HG02571 (cell line): Measurements from ENCODE around the gene MRPL48.
"Not testable (repeated sequence)": the region's sequence is repeated elsewhere in the genome, so short reads cannot be mapped to it uniquely, and the experiment has no call there.

Source experiments
- ATAC-seq: cut with Tn5 transposase; IDR thresholded peaks from one replicate; pipeline ENCODE4 v1.9.1; 2021; ENCODE audit warnings: mild to moderate bottlenecking, moderate library complexity; ENCODE audit not compliant: unreplicated experiment

MRPL48 gene

GRCh38 chr11:73779084-73779902 lies 8.4 kb upstream of the MRPL48 start:
- ATAC-seq, result peak; percentile 98

- ATAC-seq, result no peak
Observed at GRCh38 chr11:73781303-73781702, 6.4 kb upstream of the MRPL48 start.

- ATAC-seq, result no peak
Observed at GRCh38 chr11:73783483-73784020, 4.1 kb upstream of the MRPL48 start.

GRCh38 chr11:73784080-73784634 lies 3.5 kb upstream of the MRPL48 start:
- no peak for ATAC-seq

GRCh38 chr11:73784734-73785133 lies 2.9 kb upstream of the MRPL48 start:
- ATAC-seq, result no peak

GRCh38 chr11:73785467-73785866 lies 2.2 kb upstream of the MRPL48 start:
- ATAC-seq, result not testable (repeated sequence)

GRCh38 chr11:73787051-73787642 lies 527 bp upstream of the MRPL48 start:
- no peak for ATAC-seq

- no peak for ATAC-seq
Observed at GRCh38 chr11:73789279-73789670, 1.6 kb downstream of the MRPL48 start.

GRCh38 chr11:73792584-73792983 lies 4.9 kb downstream of the MRPL48 start:
- ATAC-seq, result no peak

GRCh38 chr11:73795925-73796632 lies 8.4 kb downstream of the MRPL48 start:
- ATAC-seq, result no peak

GRCh38 chr11:73797457-73797856 lies 9.8 kb downstream of the MRPL48 start:
- ATAC-seq, result no peak

- no peak for ATAC-seq
Observed at GRCh38 chr11:73800276-73800806, 12.7 kb downstream of the MRPL48 start.

- ATAC-seq, result no peak
Observed at GRCh38 chr11:73801136-73801535, 13.5 kb downstream of the MRPL48 start.

GRCh38 chr11:73804712-73805111 lies 17.0 kb downstream of the MRPL48 start:
- ATAC-seq, result no peak

GRCh38 chr11:73808052-73808451 lies 20.4 kb downstream of the MRPL48 start:
- ATAC-seq, result no peak

GRCh38 chr11:73810637-73811036 lies 23.0 kb downstream of the MRPL48 start:
- no peak for ATAC-seq

- ATAC-seq, result no peak
Observed at GRCh38 chr11:73812234-73812633, 24.6 kb downstream of the MRPL48 start.

GRCh38 chr11:73814812-73815211 lies 27.1 kb downstream of the MRPL48 start:
- ATAC-seq, result no peak

- ATAC-seq, result no peak
Observed at GRCh38 chr11:73818846-73819245, 31.2 kb downstream of the MRPL48 start.

GRCh38 chr11:73830261-73830660 lies 42.6 kb downstream of the MRPL48 start:
- no peak for ATAC-seq

- no peak for ATAC-seq
Observed at GRCh38 chr11:73833067-73833466, 45.4 kb downstream of the MRPL48 start.
